H1 (cell line): ENCODE data around the gene KLHL15. TPM values are rescaled to one million over a fixed set of nuclear protein-coding genes. Genes with fewer than 3 reads are reported as not detected.

Experiments used
- CTCF ChIA-PET: fragments of 300-600 bp; sonication (Branson Sonifier 250); formaldehyde crosslinking; loops from one replicate; lab custom pipeline; 2021; ENCODE audit not compliant: partially characterized antibody; lab: Charles Lee
- POLR2A ChIA-PET: fragments of 300-600 bp; sonication (Branson Sonifier 250); formaldehyde crosslinking; loops from one replicate; lab custom pipeline; 2021; ENCODE audit warnings: inconsistent platforms; ENCODE audit not compliant: partially characterized antibody; lab: Charles Lee
- DNase-seq, 2 experiments: peaks; one replicate each; pipeline versions ENCODE4 v3.0.0 to v3.0.0-alpha.2; 2010 to 2022; ENCODE audit warnings: low spot score in 2 of 2, low read depth in 1 of 2, mixed read lengths in 1 of 2
- FAIRE-seq: peaks from 2 replicates; lab custom pipeline; 2011; peaks lifted over from hg19 to GRCh38; lab: Jason Lieb, UNC
- H2AFZ ChIP-seq: 2 replicates; pipeline ENCODE4 v1.8.1; 2012; ENCODE audit warnings: low read length, inconsistent platforms
- H2AK5ac ChIP-seq: 2 replicates; pipeline ENCODE4 v1.6.1; 2013; ENCODE audit warnings: low read depth, low read length
- H2BK120ac ChIP-seq: replicated peaks from 2 replicates; pipeline ENCODE3; 2013; ENCODE audit warnings: low read depth, low read length, inconsistent platforms
- H2BK12ac ChIP-seq: 2 replicates; pipeline ENCODE4 v1.6.1; 2013; ENCODE audit warnings: low read depth, low read length
- H2BK15ac ChIP-seq: 2 replicates; pipeline ENCODE4 v1.6.1; 2013; ENCODE audit warnings: low read length
- H2BK20ac ChIP-seq: 2 replicates; pipeline ENCODE4 v1.6.1; 2013; ENCODE audit warnings: low read length
- H2BK5ac ChIP-seq: 2 replicates; pipeline ENCODE4 v1.6.1; 2013; ENCODE audit warnings: low read depth, low read length
- H3K14ac ChIP-seq: 2 replicates; pipeline ENCODE4 v1.6.1; 2013; ENCODE audit warnings: inconsistent platforms; ENCODE audit not compliant: insufficient read length
- H3K18ac ChIP-seq: 2 replicates; pipeline ENCODE4 v1.6.1; 2013; ENCODE audit warnings: low read length; ENCODE audit errors: extremely low read depth
- H3K23ac ChIP-seq: 2 replicates; pipeline ENCODE4 v1.6.1; 2013; ENCODE audit warnings: inconsistent platforms; ENCODE audit not compliant: insufficient read length
- H3K23me2 ChIP-seq: 2 replicates; pipeline ENCODE4 v1.6.1; 2013; ENCODE audit warnings: low read depth, low read length
- H3K27ac ChIP-seq: 2 replicates; pipeline ENCODE4 v1.6.1; 2011; ENCODE audit warnings: low read depth, low read length, inconsistent platforms
- H3K27me3 ChIP-seq, 4 experiments: replicated peaks in 1 of 4; 1 replicate in 1 of 4; 2 replicates in 3 of 4; pipeline versions ENCODE4 v1.6.1 to v1.8.1; 2011 to 2013; ENCODE audit warnings: low read length in 3 of 4, mild to moderate bottlenecking in 3 of 4, inconsistent platforms in 2 of 4, mixed read lengths in 2 of 4, moderate library complexity in 1 of 4; ENCODE audit not compliant: control insufficient read depth in 3 of 4, insufficient read depth in 3 of 4; ENCODE audit errors: extremely low read depth in 1 of 4
- H3K36me3 ChIP-seq, 4 experiments: 2 replicates each; pipeline versions ENCODE4 v1.6.1 to v1.8.1; 2011 to 2013; ENCODE audit warnings: mild to moderate bottlenecking in 4 of 4, low read length in 3 of 4, moderate library complexity in 2 of 4, control low read depth in 1 of 4, inconsistent platforms in 1 of 4; ENCODE audit not compliant: insufficient read depth in 4 of 4, control insufficient read depth in 2 of 4
- H3K4ac ChIP-seq: replicated peaks from 2 replicates; pipeline ENCODE3; 2013; ENCODE audit warnings: low read length, low read depth, mixed read lengths, inconsistent platforms; ENCODE audit not compliant: insufficient read length
- H3K4me1 ChIP-seq, 4 experiments: replicated peaks in 1 of 4; 1 replicate in 1 of 4; 2 replicates in 3 of 4; pipeline versions ENCODE4 v1.6.1 to v1.8.1; 2011 to 2013; ENCODE audit warnings: low read length in 3 of 4, inconsistent platforms in 2 of 4, mixed read lengths in 1 of 4; ENCODE audit not compliant: insufficient read depth in 4 of 4, control insufficient read depth in 3 of 4
- H3K4me2 ChIP-seq, 2 experiments: 2 replicates each; pipeline versions ENCODE4 v1.6.1 to v1.8.1; 2011 to 2013; ENCODE audit warnings: low read depth in 2 of 2, low read length in 2 of 2, control low read depth in 1 of 2, inconsistent platforms in 1 of 2, mild to moderate bottlenecking in 1 of 2; ENCODE audit not compliant: insufficient read depth in 1 of 2
- H3K4me3 ChIP-seq, 4 experiments: fragments of 200-600, 300-600 bp in 1 of 4; sonication (generic), shearing (Covaris generic), sonication (Bioruptor Twin) in 1 of 4; 2 replicates each; pipeline versions ENCODE4 v1.5.1 to v1.8.1; 2011 to 2016; ENCODE audit warnings: low read length in 4 of 4, low read depth in 3 of 4, control low read depth in 2 of 4, inconsistent platforms in 2 of 4, mild to moderate bottlenecking in 2 of 4, mixed read lengths in 1 of 4, moderate library complexity in 1 of 4; ENCODE audit not compliant: insufficient read depth in 2 of 4; ENCODE audit errors: extremely low read depth in 1 of 4
- H3K56ac ChIP-seq: replicated peaks from 2 replicates; pipeline ENCODE3; 2013; ENCODE audit warnings: low read depth, mild to moderate bottlenecking, mixed read lengths, low read length, inconsistent platforms; ENCODE audit not compliant: insufficient read length
- H3K79me1 ChIP-seq: 2 replicates; pipeline ENCODE4 v1.6.1; 2013; ENCODE audit warnings: low read depth, low read length, control low read depth
- H3K79me2 ChIP-seq, 2 experiments: 2 replicates each; pipeline versions ENCODE4 v1.6.1 to v1.8.1; 2012 to 2013; ENCODE audit warnings: low read length in 2 of 2, mild to moderate bottlenecking in 2 of 2, inconsistent platforms in 1 of 2; ENCODE audit not compliant: insufficient read depth in 2 of 2, control insufficient read depth in 1 of 2
- H3K9ac ChIP-seq, 4 experiments: replicated peaks in 1 of 4; 1 replicate in 1 of 4; 2 replicates in 3 of 4; pipeline versions ENCODE4 v1.6.1 to v1.8.1; 2011 to 2013; ENCODE audit warnings: low read depth in 3 of 4, low read length in 3 of 4, control low read depth in 2 of 4, mild to moderate bottlenecking in 2 of 4, moderate library complexity in 2 of 4, inconsistent platforms in 1 of 4; ENCODE audit errors: extremely low read depth in 1 of 4
- H3K9me3 ChIP-seq, 2 experiments: 2 replicates each; pipeline versions ENCODE4 v1.6.1 to v1.8.1; 2012 to 2013; ENCODE audit warnings: mild to moderate bottlenecking in 2 of 2, moderate library complexity in 2 of 2, control low read depth in 1 of 2, inconsistent platforms in 1 of 2, low read depth in 1 of 2, low read length in 1 of 2, mixed read lengths in 1 of 2; ENCODE audit not compliant: insufficient read depth in 2 of 2
- H4K20me1 ChIP-seq, 2 experiments: replicated peaks in 1 of 2; 2 replicates each; pipeline versions ENCODE3 to v1.8.1; 2011 to 2013; ENCODE audit warnings: inconsistent platforms in 2 of 2, low read length in 2 of 2, mild to moderate bottlenecking in 1 of 2; ENCODE audit not compliant: insufficient read depth in 2 of 2, control insufficient read depth in 1 of 2
- H4K5ac ChIP-seq: 2 replicates; pipeline ENCODE4 v1.6.1; 2013; ENCODE audit warnings: low read length, low read depth, mixed read lengths, inconsistent platforms; ENCODE audit not compliant: insufficient read length
- H4K8ac ChIP-seq: 2 replicates; pipeline ENCODE4 v1.8.0; 2013; ENCODE audit warnings: mild to moderate bottlenecking, moderate library complexity, low read length, inconsistent platforms; ENCODE audit not compliant: insufficient read depth; ENCODE audit errors: extremely low read depth
- H4K91ac ChIP-seq: replicated peaks from 2 replicates; pipeline ENCODE3; 2013; ENCODE audit warnings: low read length, mixed read lengths, inconsistent platforms; ENCODE audit not compliant: insufficient read length
- GABPA ChIP-seq: IDR thresholded peaks from 2 replicates; pipeline ENCODE4 v1.6.1; 2011; ENCODE audit warnings: mild to moderate bottlenecking, low read length, moderate library complexity, borderline replicate concordance; ENCODE audit not compliant: insufficient read depth
- HDAC6 ChIP-seq: IDR thresholded peaks from one replicate; pipeline ENCODE4 v1.7.1; 2012; ENCODE audit warnings: low read depth, mild to moderate bottlenecking, inconsistent platforms, low read length, moderate library complexity
- SUZ12 ChIP-seq: fragments of 200-600 bp; sonication (generic); IDR thresholded peaks from 2 replicates; pipeline ENCODE4 v1.6.1; 2012; ENCODE audit warnings: mild to moderate bottlenecking, inconsistent platforms, low read length, moderate library complexity, mixed read lengths
- WGBS, 2 experiments: shearing (Covaris generic) in 1 of 2; methylation state at CpG; one replicate each; pipeline versions ENCODE4 v1.1.6 to v1.1.7; 2013 to 2015; ENCODE audit warnings: low lambda C conversion rate in 2 of 2, mixed read lengths in 2 of 2, inconsistent platforms in 1 of 2, low coverage in 1 of 2, missing lambda C conversion rate in 1 of 2; ENCODE audit not compliant: insufficient replicate concordance in 2 of 2, insufficient coverage in 1 of 2, insufficient read length in 1 of 2; ENCODE audit errors: extremely low coverage in 1 of 2, missing lambda C conversion rate in 1 of 2; 5-methylcytosine and 5-hydroxymethylcytosine counted together
- polyA plus RNA-seq, 7 experiments: library from polyadenylated mRNA; depleted of rRNA in 3 of 7; stranded (reverse) in 5 of 7; unstranded in 2 of 7; fragments of >200 nt in 5 of 7; fragments of 200-250 nt in 2 of 7; gene quantifications; 1 replicate in 5 of 7; 2 replicates in 1 of 7; 4 replicates in 1 of 7; pipeline versions ENCODE4 v1.2.1 to v1.2.3, GENCODE V29; 2011 to 2013; ENCODE audit warnings: missing spikeins in 2 of 7, mixed read lengths in 2 of 7
- total RNA-seq: library from RNA; stranded (reverse); fragmentation: NEBNext Ultra II Directional; extraction: Animal tissue kit (Norgen Biotek cat#: 25700); gene quantifications from 2 replicates; pipeline ENCODE4 v1.2.1, GENCODE V29; 2021

KLHL15 gene
- total and polyA plus RNA-seq, 2 of the 8 experiments (the other 6 are each of a cell fraction or from before 2014, with no cell fraction given) = 3.7 to 8.9 TPM

- Histone ChIP-seq H3K36me3 (no peaks in the 10 kb centered on the region), H3K4me1 (peaks cover 0 to 7% (median 0%) of the 10 kb centered on the region in 4 experiments; a peak in 1 of 7 replicates), H3K4me2 (peak overlapping the region; percentile 44 to 62), H2AFZ (no peak overlapping the region), H3K27ac (no peak overlapping the region), H4K20me1 (no peaks in the 10 kb centered on the region), H3K27me3 (no peaks in the 10 kb centered on the region), H3K4me3 (peak overlapping the region in 3 of 4 experiments; percentile 69 to 97 (median 85); a peak in 4 of 8 replicates), H3K23me2 (0 out of 2 replicates have a peak, but pooled peaks cover 3% of the 10 kb centered on the region), H3K56ac (no peak overlapping the region), H3K79me1 (no peaks in the 10 kb centered on the region), H4K5ac (no peak overlapping the region), H4K91ac (no peak overlapping the region), H3K79me2 (peaks cover 0 to 48% of the 10 kb centered on the region in 2 experiments; a peak in 2 of 4 replicates), H3K23ac (no peak overlapping the region), H2BK5ac (no peak overlapping the region), H2AK5ac (no peak overlapping the region), H2BK15ac (no peak overlapping the region), H3K4ac (no peak overlapping the region), H2BK20ac (no peak overlapping the region), H4K8ac (no peak overlapping the region), H3K18ac (no peak overlapping the region), H3K9me3 (no peaks in the 10 kb centered on the region), H2BK120ac (no peak overlapping the region), H3K14ac (no peak overlapping the region), H2BK12ac (no peak overlapping the region), H3K9ac (no peak overlapping the region; a peak in 1 of 7 replicates)
- POLR2A ChIA-PET = interaction anchor here (1.0 kb wide), 1 partner anchor 31 kb away, joined by 3 read pairs; the partner anchor contains the start of gene EIF2S3
- 75% methylated on average over 1 of the region's 1 CpG; no CpG with 5 or more reads in 1 of the 2 experiments for WGBS, 2 experiments
- FAIRE-seq = no peak
- CTCF ChIA-PET = no interaction called here
- DNase-seq = no peak
- TF ChIP-seq GABPA (no peak), HDAC6 (no peak), SUZ12 (no peak)
Measured at GRCh38 chrX:24023544-24023943, 3.4 kb downstream of the KLHL15 start.
